Bladder microvascular endothelial cell (primary cell): ENCODE data around the gene TXLNG. TPM values are rescaled to one million over a fixed set of nuclear protein-coding genes. Genes with fewer than 3 reads are reported as not detected.

ENCODE experiments used
- total RNA-seq: library from RNA; depleted of rRNA; stranded (reverse); fragments of >200 nt; gene quantifications from 2 replicates; pipeline ENCODE4 v1.2.3, GENCODE V29; 2014

TXLNG gene
- 3.1 and 6.4 TPM in 2 replicates for total RNA-seq

GRCh38 chrX:16786139-16786790, at the start of gene TXLNG:
Gene TXLNG, plus strand, starts transcription at chrX:16786466. Its CDS starts 22 bp downstream, at chrX:16786488.

GRCh38 chrX:16870095-16870861, 84.0 kb downstream of the TXLNG start, which contains the start of gene RBBP7:
Gene RBBP7, minus strand, starts transcription at chrX:16870362. Its CDS starts 309 bp downstream, at chrX:16870053.

Other genes with a start within 250 kb of the TXLNG start
- not detected in 2 replicates for gene S100G, start 136.3 kb upstream of the TXLNG start, total RNA-seq
- gene CTPS2, start 73.8 kb upstream of the TXLNG start, total RNA-seq = 8.9 and 16.9 TPM in 2 replicates
- 18.6 and 24.0 TPM in 2 replicates for gene SYAP1, start 66.9 kb upstream of the TXLNG start, total RNA-seq
- gene RBBP7, start 83.9 kb downstream of the TXLNG start, total RNA-seq = 115 and 145 TPM in 2 replicates
- gene REPS2, start 160.2 kb downstream of the TXLNG start, total RNA-seq = 1.1 and 3.5 TPM in 2 replicates